Activated naive CD4-positive, alpha-beta T cell treated with anti-CD3 and anti-CD28 coated beads, Interleukin-2, amount 50 U/mL, for 24 hours (primary cell): Measurements from ENCODE around the gene RBM17.
A peak's percentile ranks its signal among the peaks of the same experiment; 100 is the strongest.
"Not testable (repeated sequence)": the region's sequence is repeated elsewhere in the genome, so short reads cannot be mapped to it uniquely, and the experiment has no call there.

ENCODE experiments used
- H3K27ac Mint-ChIP-seq: one replicate; pipeline ENCODE4 v1.8.0; 2021; ENCODE audit warnings: mild to moderate bottlenecking, mixed read lengths
- H3K27me3 Mint-ChIP-seq: one replicate; pipeline ENCODE4 v1.8.0; 2021; ENCODE audit warnings: mixed read lengths
- H3K36me3 Mint-ChIP-seq: one replicate; pipeline ENCODE4 v1.8.0; 2021; ENCODE audit warnings: mixed read lengths
- H3K4me1 Mint-ChIP-seq: one replicate; pipeline ENCODE4 v1.8.0; 2021; ENCODE audit warnings: mixed read lengths
- H3K4me3 Mint-ChIP-seq: one replicate; pipeline ENCODE4 v1.8.0; 2021; ENCODE audit warnings: mild to moderate bottlenecking, mixed read lengths
- H3K9me3 Mint-ChIP-seq: one replicate; pipeline ENCODE4 v1.8.0; 2021; ENCODE audit warnings: mixed read lengths

Gene RBM17

GRCh38 chr10:6052247-6053221 is 36.3 kb upstream of the RBM17 start:
- Mint-ChIP-seq H3K27me3 (no peaks in the 10 kb centered on the region), H3K27ac (peak overlapping the region; percentile 100), H3K4me1 (peaks cover 85% of the 10 kb centered on the region), H3K4me3 (peak overlapping the region; percentile 93), H3K36me3 (peaks cover 49% of the 10 kb centered on the region), H3K9me3 (no peaks in the 10 kb centered on the region)

DNA sequence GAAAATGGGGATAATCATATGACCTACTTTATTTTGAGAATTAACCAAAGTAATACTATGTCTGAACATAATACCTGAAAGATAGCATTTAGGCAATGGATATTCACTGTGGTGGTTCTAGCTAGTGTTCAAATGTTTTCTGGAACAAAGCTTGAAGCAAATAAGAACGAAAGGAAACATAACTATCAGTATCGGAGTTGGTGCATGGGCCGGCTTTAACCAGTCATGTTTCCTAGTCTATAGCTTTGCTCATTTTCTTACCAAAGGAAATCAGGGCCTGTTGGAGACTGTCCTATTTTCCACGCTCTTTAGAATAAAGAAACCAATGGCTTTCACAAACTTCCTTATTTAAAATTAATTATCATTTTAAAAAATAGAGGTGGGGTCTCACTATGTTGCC is 35.5 kb upstream of the RBM17 start:
- peaks cover 87% of the 10 kb centered on the region for H3K4me1 Mint-ChIP-seq
- H3K27ac Mint-ChIP-seq = peak overlapping the region; percentile 100
- H3K36me3 Mint-ChIP-seq = peaks cover 50% of the 10 kb centered on the region
- H3K9me3 Mint-ChIP-seq = no peaks in the 10 kb centered on the region
- H3K4me3 Mint-ChIP-seq = peak overlapping the region; percentile 93
- H3K27me3 Mint-ChIP-seq = no peaks in the 10 kb centered on the region

DNA sequence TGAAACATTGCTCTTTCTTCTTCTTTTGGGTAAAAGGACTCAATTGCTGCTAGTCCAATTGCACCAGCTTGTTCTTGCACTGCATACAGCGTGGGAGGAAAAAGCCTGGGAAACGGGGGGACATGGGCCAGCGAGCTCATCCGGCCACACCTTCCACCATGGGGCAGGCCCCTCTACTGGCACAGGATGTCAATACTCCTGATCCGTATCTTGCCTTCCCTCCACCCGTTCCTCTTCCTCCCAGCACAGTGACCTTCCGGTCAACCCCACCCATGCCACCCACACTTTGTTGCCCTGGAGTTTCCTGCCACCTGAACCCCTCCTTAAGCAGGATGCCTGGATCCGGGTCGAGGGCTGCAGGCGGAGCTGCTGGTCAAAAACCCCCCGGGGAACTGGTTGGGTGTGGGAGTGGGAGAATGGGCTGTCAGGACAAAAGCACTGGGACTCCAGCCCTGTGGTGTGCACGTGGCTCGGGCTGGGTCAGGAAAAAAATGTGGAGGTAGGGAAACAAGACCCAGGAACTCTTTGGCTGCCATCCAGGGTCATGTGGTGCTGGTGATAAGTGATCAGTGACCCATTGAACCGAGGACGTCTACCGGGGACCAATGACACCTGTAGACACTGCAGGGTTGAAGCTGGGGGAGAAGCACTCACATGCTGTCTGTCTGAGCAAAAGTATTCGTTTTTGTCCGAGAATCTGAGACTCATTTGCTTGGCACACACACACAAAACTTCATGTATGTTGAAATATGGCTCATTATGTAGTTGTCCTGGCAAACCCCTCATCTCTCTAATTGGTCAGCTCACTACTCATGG is 34.8 kb upstream of the RBM17 start:
- Mint-ChIP-seq H3K4me1 (peaks cover 87% of the 10 kb centered on the region), H3K36me3 (peaks cover 53% of the 10 kb centered on the region), H3K27me3 (no peaks in the 10 kb centered on the region)

GRCh38 chr10:6054884-6055283 is 34.0 kb upstream of the RBM17 start:
- H3K27ac Mint-ChIP-seq = peak overlapping the region; percentile 96
- H3K9me3 Mint-ChIP-seq = no peaks in the 10 kb centered on the region
- peaks cover 85% of the 10 kb centered on the region for H3K4me1 Mint-ChIP-seq
- H3K27me3 Mint-ChIP-seq = no peaks in the 10 kb centered on the region
- peak overlapping the region; percentile 82 for H3K4me3 Mint-ChIP-seq
- H3K36me3 Mint-ChIP-seq = peaks cover 57% of the 10 kb centered on the region

More for the DNA sequence above, 34.8 kb upstream of the RBM17 start:
- H3K9me3 Mint-ChIP-seq = no peaks in the 10 kb centered on the region
- peak overlapping the region; percentile 96 for H3K27ac Mint-ChIP-seq
- peak overlapping the region; percentile 82 for H3K4me3 Mint-ChIP-seq

DNA sequence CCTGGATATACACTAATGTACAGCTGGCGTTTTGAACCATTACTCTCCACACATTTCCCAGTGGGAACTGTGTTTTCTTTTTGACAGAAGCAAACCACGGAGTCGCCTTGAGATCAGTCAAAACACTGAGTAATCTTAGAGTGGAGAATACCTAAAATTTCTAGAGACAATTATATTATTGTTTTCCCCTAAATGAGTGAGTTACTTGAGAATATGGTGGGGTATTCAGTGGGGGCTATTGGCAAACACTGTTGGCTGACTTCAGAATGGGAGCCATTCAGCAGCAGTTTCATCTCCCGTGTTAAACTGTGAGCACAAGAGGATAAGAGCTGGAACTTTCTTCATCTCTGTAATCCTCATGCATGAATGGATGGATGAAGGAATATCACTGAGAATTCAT is 32.9 kb upstream of the RBM17 start:
- H3K4me1 Mint-ChIP-seq = peaks cover 76% of the 10 kb centered on the region
- H3K9me3 Mint-ChIP-seq = no peaks in the 10 kb centered on the region
- peak overlapping the region; percentile 99 for H3K27ac Mint-ChIP-seq
- peaks cover 60% of the 10 kb centered on the region for H3K36me3 Mint-ChIP-seq
- no peaks in the 10 kb centered on the region for H3K27me3 Mint-ChIP-seq
- peak overlapping the region; percentile 49 for H3K4me3 Mint-ChIP-seq

GRCh38 chr10:6056411-6057135 is 32.3 kb upstream of the RBM17 start:
- no peaks in the 10 kb centered on the region for H3K9me3 Mint-ChIP-seq
- H3K27me3 Mint-ChIP-seq = no peaks in the 10 kb centered on the region
- H3K4me1 Mint-ChIP-seq = peaks cover 73% of the 10 kb centered on the region
- H3K4me3 Mint-ChIP-seq = peak overlapping the region; percentile 99
- peak overlapping the region; percentile 99 for H3K27ac Mint-ChIP-seq
- H3K36me3 Mint-ChIP-seq = peaks cover 62% of the 10 kb centered on the region

GRCh38 chr10:6058682-6059475 is 30.0 kb upstream of the RBM17 start:
- Mint-ChIP-seq H3K4me3 (peak overlapping the region; percentile 99), H3K27me3 (no peaks in the 10 kb centered on the region), H3K9me3 (no peaks in the 10 kb centered on the region), H3K27ac (peak overlapping the region; percentile 99), H3K36me3 (peaks cover 53% of the 10 kb centered on the region), H3K4me1 (peaks cover 64% of the 10 kb centered on the region)

GRCh38 chr10:6059506-6059905 is 29.3 kb upstream of the RBM17 start:
- Mint-ChIP-seq H3K27me3 (no peaks in the 10 kb centered on the region), H3K4me3 (peak overlapping the region; percentile 99), H3K27ac (peak overlapping the region; percentile 99), H3K9me3 (no peaks in the 10 kb centered on the region), H3K4me1 (peaks cover 62% of the 10 kb centered on the region), H3K36me3 (peaks cover 50% of the 10 kb centered on the region)

GRCh38 chr10:6061056-6061455 is 27.8 kb upstream of the RBM17 start:
- H3K36me3 Mint-ChIP-seq = peaks cover 40% of the 10 kb centered on the region
- H3K9me3 Mint-ChIP-seq = no peaks in the 10 kb centered on the region
- H3K4me1 Mint-ChIP-seq = peaks cover 64% of the 10 kb centered on the region
- H3K4me3 Mint-ChIP-seq = peak overlapping the region; percentile 99
- no peaks in the 10 kb centered on the region for H3K27me3 Mint-ChIP-seq
- peak overlapping the region; percentile 92 for H3K27ac Mint-ChIP-seq

DNA sequence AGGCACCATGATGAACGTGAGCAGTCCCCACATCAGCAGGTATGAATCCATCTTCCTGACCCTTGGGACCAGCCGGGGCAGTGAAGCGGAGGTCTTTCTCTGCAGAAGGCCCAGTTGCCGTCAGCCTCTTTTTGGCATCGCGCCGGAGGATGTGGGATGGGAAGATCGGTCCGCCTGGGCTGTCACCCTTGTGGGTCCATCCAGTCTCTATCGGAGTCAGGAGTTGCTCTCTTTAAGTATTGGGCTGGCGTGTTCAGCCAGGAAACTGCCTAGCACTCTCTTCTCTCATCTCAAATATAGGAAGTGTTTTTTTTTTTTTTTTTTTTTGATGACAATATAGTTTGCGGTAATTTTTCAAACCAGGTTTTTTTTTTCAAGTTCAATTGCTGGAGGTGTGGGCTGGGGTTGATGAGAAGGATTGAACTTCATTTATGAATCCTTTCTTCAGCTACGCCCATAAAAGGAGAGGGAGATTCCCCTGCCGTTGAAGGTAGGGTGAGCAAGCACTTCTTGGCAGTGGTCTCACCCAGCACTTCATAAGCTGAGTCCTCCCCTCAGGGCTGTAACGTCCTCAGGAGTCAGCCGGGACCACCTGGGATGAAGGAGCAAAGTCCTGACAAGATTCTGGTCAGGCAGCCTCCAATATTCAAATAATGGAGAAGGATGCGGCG is 26.6 kb upstream of the RBM17 start, which contains the start of gene IL2RA:
Gene IL2RA, minus strand, starts transcription at position 267 of the 671 bp plus-strand sequence. Its CDS starts 216 bp downstream, at position 51.
- Mint-ChIP-seq H3K9me3 (no peaks in the 10 kb centered on the region), H3K4me3 (peak within 1 kb of the TSS; percentile 99)

DNA sequence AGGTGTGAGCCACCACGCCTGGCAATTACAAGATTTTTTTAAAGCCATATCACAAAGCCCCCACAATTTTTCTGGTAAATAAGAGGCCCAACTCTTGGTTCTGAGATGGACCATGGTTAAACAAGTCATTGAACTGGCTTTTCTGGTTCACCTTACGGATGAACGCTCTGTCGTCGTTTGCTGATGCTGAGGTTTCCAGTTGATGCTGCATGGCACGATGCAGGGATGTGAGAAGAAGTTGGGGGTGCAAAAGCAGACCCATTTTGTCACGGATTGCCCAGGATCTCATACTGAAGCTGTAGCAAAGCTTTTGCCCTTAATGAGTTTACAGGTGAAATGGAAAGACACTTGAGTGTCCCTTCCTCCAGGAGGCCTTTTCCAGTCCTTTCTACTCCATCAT is 24.7 kb upstream of the RBM17 start:
- Mint-ChIP-seq H3K27me3 (no peaks in the 10 kb centered on the region), H3K4me1 (peaks cover 64% of the 10 kb centered on the region), H3K9me3 (no peaks in the 10 kb centered on the region), H3K36me3 (peaks cover 16% of the 10 kb centered on the region), H3K4me3 (no peak overlapping the region), H3K27ac (peak overlapping the region; percentile 46)

More for the DNA sequence above, 26.6 kb upstream of the RBM17 start, which contains the start of gene IL2RA:
- Mint-ChIP-seq H3K4me1 (peaks cover 64% of the 10 kb centered on the region), H3K27ac (peak within 1 kb of the TSS; percentile 98), H3K27me3 (no peaks in the 10 kb centered on the region), H3K36me3 (peaks cover 30% of the 10 kb centered on the region)

- H3K9me3 Mint-ChIP-seq, H3K27me3 Mint-ChIP-seq, H3K27ac Mint-ChIP-seq, H3K36me3 Mint-ChIP-seq, H3K4me3 Mint-ChIP-seq: not testable (repeated sequence)
- peaks cover 67% of the 10 kb centered on the region for H3K4me1 Mint-ChIP-seq
Observed at GRCh38 chr10:6064726-6065125, 24.1 kb upstream of the RBM17 start.

GRCh38 chr10:6065406-6065805 is 23.4 kb upstream of the RBM17 start:
- H3K4me1 Mint-ChIP-seq = peaks cover 71% of the 10 kb centered on the region

GRCh38 chr10:6065835-6066234 is 23.0 kb upstream of the RBM17 start:
- Mint-ChIP-seq H3K9me3 (peaks cover 6% of the 10 kb centered on the region), H3K4me1 (peaks cover 75% of the 10 kb centered on the region), H3K27ac (peak overlapping the region; percentile 56), H3K27me3 (no peaks in the 10 kb centered on the region), H3K36me3 (peaks cover 5% of the 10 kb centered on the region), H3K4me3 (no peak overlapping the region)

More at GRCh38 chr10:6065406-6065805, 23.4 kb upstream of the RBM17 start:
- Mint-ChIP-seq H3K27ac (no peak overlapping the region), H3K27me3 (no peaks in the 10 kb centered on the region), H3K9me3 (peaks cover 3% of the 10 kb centered on the region), H3K36me3 (peaks cover 5% of the 10 kb centered on the region), H3K4me3 (no peak overlapping the region)
